ENCODE measurements around the gene TOLLIP.

GRCh38 chr11:1270476-1270875, 39.0 kb downstream of the TOLLIP start:
- TF ChIP-seq JUN (CRISPR knock-in tag; IDR thresholded peaks at IDR 0.05) = no peak
- TF ChIP-seq CTCF (IDR thresholded peaks at IDR 0.05) = no peak
- TF ChIP-seq NFYB (CRISPR knock-in tag; conservative IDR thresholded peaks at IDR 0.05; ENCODE audit: low read depth) = no peak
- TF ChIP-seq, protein P1, sequence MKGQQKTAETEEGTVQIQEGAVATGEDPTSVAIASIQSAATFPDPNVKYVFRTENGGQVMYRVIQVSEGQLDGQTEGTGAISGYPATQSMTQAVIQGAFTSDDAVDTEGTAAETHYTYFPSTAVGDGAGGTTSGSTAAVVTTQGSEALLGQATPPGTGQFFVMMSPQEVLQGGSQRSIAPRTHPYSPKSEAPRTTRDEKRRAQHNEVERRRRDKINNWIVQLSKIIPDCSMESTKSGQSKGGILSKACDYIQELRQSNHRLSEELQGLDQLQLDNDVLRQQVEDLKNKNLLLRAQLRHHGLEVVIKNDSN (CRISPR knock-in tag; IDR thresholded peaks at IDR 0.05) = no peak
- TF ChIP-seq FOXJ3 (CRISPR knock-in tag; IDR thresholded peaks at IDR 0.05; ENCODE audit: borderline replicate concordance) = no peak
- TF ChIP-seq SP1 (CRISPR knock-in tag; conservative IDR thresholded peaks at IDR 0.05) = no peak

Data from WTC11 (cell line).